ENCODE measurements around the gene HIGD2A. TPM values are rescaled to one million over a fixed set of nuclear protein-coding genes. Genes with fewer than 3 reads are reported as not detected.

The HIGD2A gene
- total and polyA plus RNA-seq, 10 of the 15 experiments (the other 5 are each of a cell fraction or from before 2014, with no cell fraction given), result 152 to 348 (median 194) TPM

DNA sequence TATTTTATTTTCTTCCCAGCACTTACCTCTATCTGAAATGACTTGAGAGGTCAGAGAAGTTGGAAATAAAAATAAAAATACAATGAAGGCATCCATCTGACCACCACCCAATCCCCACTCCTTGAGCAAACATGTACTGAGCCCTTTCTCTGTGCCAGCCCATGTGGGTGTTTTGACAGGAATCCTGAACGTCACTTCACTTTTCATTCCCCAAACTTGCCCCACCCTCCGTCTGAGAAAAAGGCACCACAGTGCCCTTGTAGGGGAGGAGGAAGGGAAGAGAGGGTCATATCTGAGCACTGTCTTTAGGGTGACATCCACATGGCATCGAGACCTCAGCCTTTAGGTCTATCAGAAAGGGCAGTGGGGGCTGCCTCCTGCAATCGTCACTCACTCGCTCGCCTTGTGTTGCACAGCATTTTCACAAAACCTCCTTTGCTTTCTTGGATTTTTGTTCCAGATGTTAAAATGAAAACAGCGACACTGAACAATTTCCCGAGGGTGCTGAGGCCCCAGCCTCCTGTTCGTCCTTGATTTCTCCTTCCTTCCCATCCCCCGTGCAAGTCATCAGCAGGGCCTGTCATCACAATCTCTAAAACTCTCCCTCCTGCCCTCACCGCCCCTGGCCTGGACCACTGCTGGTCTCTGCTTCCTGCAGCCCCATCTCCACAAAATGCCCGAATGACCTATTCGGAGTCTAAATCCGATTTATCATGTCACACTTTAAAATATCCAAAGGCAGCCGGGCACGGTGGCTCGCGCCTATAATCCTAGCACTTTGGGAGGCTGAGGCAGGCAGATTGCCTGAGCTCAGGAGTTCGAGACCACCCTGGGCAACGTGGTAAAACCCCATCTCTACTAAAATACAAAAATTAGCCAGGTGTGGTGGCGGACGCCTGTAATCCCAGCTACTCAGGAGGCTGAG, 13.0 kb downstream of the HIGD2A start:
- DNase-seq (ENCODE audit: low read depth, low spot score) (no peak), ATAC-seq (no peak), FAIRE-seq (no peak)
- H3K36me3 ChIP-seq (ENCODE audit: control insufficient read depth in 2 of 2, insufficient read depth in 2 of 2, low read length in 1 of 2), result no peaks in the 10 kb centered on the region
- H2AFZ ChIP-seq (ENCODE audit: control insufficient read depth, low read depth, low read length), result no peak overlapping the region
- ChIA-PET CTCF (no interaction called here), RAD21 (ENCODE audit: unreplicated experiment) (no interaction called here), POLR2A (no interaction called here), SMC1A (ENCODE audit: uncharacterized antibody, unreplicated experiment) (no interaction called here)
- no peaks in the 10 kb centered on the region for H3K9me3 ChIP-seq (replicated peaks; ENCODE audit: control insufficient read depth, insufficient read depth, low read length)
- H3K4me1 ChIP-seq (ENCODE audit: control insufficient read depth, insufficient read depth, low read length), result no peaks in the 10 kb centered on the region
- no peak overlapping the region for H3K27ac ChIP-seq (ENCODE audit: control insufficient read depth, insufficient read depth)
- intact Hi-C loops (cut with micrococcal nuclease; ENCODE audit: unreplicated experiment), result no loop called here
- H3K9ac ChIP-seq (ENCODE audit: control insufficient read depth, insufficient read depth, low read length), result no peak overlapping the region
- in situ Hi-C loops (cut with MboI), result no loop called here
- no peak overlapping the region for H3K4me3 ChIP-seq
- no peak overlapping the region for H3K4me2 ChIP-seq (ENCODE audit: control insufficient read depth, insufficient read depth)
- BruUV-seq (replicated peaks), result no TSS peak
- H4K20me1 ChIP-seq (ENCODE audit: control insufficient read depth, insufficient read depth), result no peaks in the 10 kb centered on the region
- H3K79me2 ChIP-seq (ENCODE audit: control insufficient read depth, insufficient read depth, low read length), result no peaks in the 10 kb centered on the region
- WGBS (ENCODE audit: insufficient coverage, insufficient replicate concordance, low lambda C conversion rate, missing lambda C conversion rate), result 91% methylated on average over 22 of the region's 22 CpGs
- no peaks in the 10 kb centered on the region for H3K27me3 ChIP-seq (replicated peaks in 1 of 2; ENCODE audit: control insufficient read depth in 2 of 2, insufficient read depth in 2 of 2, low read length in 1 of 2)
- TF ChIP-seq EGR1 (IDR thresholded peaks at IDR 0.05; ENCODE audit: borderline replicate concordance in 1 of 2, low read depth in 2 of 2, low read length in 2 of 2) (no peak), MEF2B (IDR thresholded peaks at IDR 0.05; ENCODE audit: partially characterized antibody, poor library complexity, severe bottlenecking) (no peak), RB1 (IDR thresholded peaks at IDR 0.05; ENCODE audit: borderline replicate concordance) (no peak), NR2C1 (IDR thresholded peaks at IDR 0.05) (no peak), ESRRA (IDR thresholded peaks at IDR 0.05; ENCODE audit: low read length) (no peak), CHD4 (IDR thresholded peaks at IDR 0.05) (no peak), MEF2A (IDR thresholded peaks at IDR 0.05; ENCODE audit: insufficient read depth, low read depth, low read length) (no peak), CBFB (IDR thresholded peaks at IDR 0.05; ENCODE audit: low read depth) (no peak), KDM1A (IDR thresholded peaks at IDR 0.05; ENCODE audit: borderline replicate concordance) (no peak), CREB1 (IDR thresholded peaks at IDR 0.05; ENCODE audit: low read depth) (no peak), E4F1 (IDR thresholded peaks at IDR 0.05; ENCODE audit: borderline replicate concordance, partially characterized antibody) (no peak), LARP7 (IDR thresholded peaks at IDR 0.05) (no peak), CHD1 (IDR thresholded peaks at IDR 0.05; ENCODE audit: low read depth, low read length) (no peak), FOXM1 (IDR thresholded peaks at IDR 0.05; ENCODE audit: low read depth, low read length) (no peak), SREBF2 (IDR thresholded peaks at IDR 0.05; ENCODE audit: low read length) (no peak), IKZF2 (IDR thresholded peaks at IDR 0.05) (no peak), MTA2 (IDR thresholded peaks at IDR 0.05; ENCODE audit: low read depth) (no peak), CHD2 (IDR thresholded peaks at IDR 0.05; ENCODE audit: borderline replicate concordance, low read depth, low read length) (no peak), EZH2 (IDR thresholded peaks at IDR 0.05; ENCODE audit: borderline replicate concordance, control insufficient read depth, low read depth, low read length) (no peak), ZNF384 (IDR thresholded peaks at IDR 0.05; ENCODE audit: borderline replicate concordance, low read depth, low read length) (no peak)
